C4-2B (cell line): ENCODE measurements around the gene CREB5.

Source experiments
- CTCF ChIP-seq: fragments of 450-650 bp; conservative IDR thresholded peaks from 2 replicates; pipeline ENCODE4 v1.5.1; 2017; ENCODE audit warnings: mild to moderate bottlenecking
- ZFX ChIP-seq: fragments of 450-650 bp; IDR thresholded peaks from 2 replicates; pipeline ENCODE4 v1.6.1; 2017

- no peak for TF ChIP-seq CTCF
- no peak for TF ChIP-seq ZFX
Observed at GRCh38 chr7:28815369-28815927, 403.1 kb downstream of the CREB5 start.
